ENCODE data around the gene FIGNL2. TPM values are rescaled to one million over a fixed set of nuclear protein-coding genes. Genes with fewer than 3 reads are reported as not detected.

Gene FIGNL2
- total RNA-seq, 2 experiments from 2014 or later = 0.29 to 0.40 TPM

DNA sequence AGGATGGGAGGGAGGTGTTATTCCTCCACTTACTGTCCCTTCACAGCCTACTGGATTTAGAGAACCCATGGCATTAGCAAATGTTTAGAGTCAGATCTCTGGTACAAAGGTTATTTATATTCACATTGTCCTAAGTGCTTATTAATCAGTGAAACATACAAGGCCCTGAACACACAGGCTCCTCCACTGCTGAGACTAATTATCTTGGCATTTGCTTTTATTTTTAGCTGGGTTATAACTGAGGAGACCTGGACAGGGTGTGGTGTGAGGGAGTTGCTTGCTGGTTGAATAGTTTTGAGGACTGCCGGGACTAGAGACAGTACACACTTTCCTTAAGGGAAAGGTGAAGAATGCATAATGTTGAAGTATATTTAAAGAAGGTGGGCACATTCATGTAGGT, 77.5 kb downstream of the FIGNL2 start:
- H3K4me1 Mint-ChIP-seq = peaks cover 8% of the 10 kb centered on the region
- H3K27ac Mint-ChIP-seq = no peak overlapping the region
- no peaks in the 10 kb centered on the region for H3K36me3 Mint-ChIP-seq
- no peak overlapping the region for H3K4me3 Mint-ChIP-seq
- H3K27me3 Mint-ChIP-seq = no peaks in the 10 kb centered on the region
- DNase-seq = no peak
- no peaks in the 10 kb centered on the region for H3K9me3 Mint-ChIP-seq

Other genes starting within 250 kb of the FIGNL2 start
- gene ANKRD33, start 39.4 kb upstream of the FIGNL2 start, total RNA-seq = not detected
- not detected for gene ACVRL1, start 58.8 kb upstream of the FIGNL2 start, total RNA-seq
- gene ACVR1B, start 103.0 kb upstream of the FIGNL2 start, total RNA-seq = 10 to 100 TPM in 1 of 2 experiments, 1 to 10 TPM in 1; 9.9 to 10.2 TPM
- gene TAMALIN, start 158.2 kb upstream of the FIGNL2 start, total RNA-seq = 10 to 100 TPM in 1 of 2 experiments, 1 to 10 TPM in 1; 9.1 to 11.3 TPM
- 10 to 100 TPM; 88.0 to 92.6 TPM for gene NR4A1, start 202.7 kb upstream of the FIGNL2 start, total RNA-seq
- gene ATG101, start 221.3 kb upstream of the FIGNL2 start, total RNA-seq = 10 to 100 TPM; 39.8 to 41.2 TPM
- not detected for gene SMIM41, start 231.0 kb upstream of the FIGNL2 start, total RNA-seq